A549 treated with GW870086 at 1 μM for 4 hours (cell line): Measurements from ENCODE around the gene ABCG8. TPM values are rescaled to one million over a fixed set of nuclear protein-coding genes. Genes with fewer than 3 reads are reported as not detected.

ENCODE experiments used
- total RNA-seq: library from RNA; stranded (reverse); fragments of 200-300 nt; extraction: Qiagen RNA extraction; gene quantifications from 5 replicates; pipeline ENCODE4 v1.2.3, GENCODE V29; 2022; ENCODE audit warnings: low read depth

The ABCG8 gene
- not detected in 5 replicates for total RNA-seq

DNA sequence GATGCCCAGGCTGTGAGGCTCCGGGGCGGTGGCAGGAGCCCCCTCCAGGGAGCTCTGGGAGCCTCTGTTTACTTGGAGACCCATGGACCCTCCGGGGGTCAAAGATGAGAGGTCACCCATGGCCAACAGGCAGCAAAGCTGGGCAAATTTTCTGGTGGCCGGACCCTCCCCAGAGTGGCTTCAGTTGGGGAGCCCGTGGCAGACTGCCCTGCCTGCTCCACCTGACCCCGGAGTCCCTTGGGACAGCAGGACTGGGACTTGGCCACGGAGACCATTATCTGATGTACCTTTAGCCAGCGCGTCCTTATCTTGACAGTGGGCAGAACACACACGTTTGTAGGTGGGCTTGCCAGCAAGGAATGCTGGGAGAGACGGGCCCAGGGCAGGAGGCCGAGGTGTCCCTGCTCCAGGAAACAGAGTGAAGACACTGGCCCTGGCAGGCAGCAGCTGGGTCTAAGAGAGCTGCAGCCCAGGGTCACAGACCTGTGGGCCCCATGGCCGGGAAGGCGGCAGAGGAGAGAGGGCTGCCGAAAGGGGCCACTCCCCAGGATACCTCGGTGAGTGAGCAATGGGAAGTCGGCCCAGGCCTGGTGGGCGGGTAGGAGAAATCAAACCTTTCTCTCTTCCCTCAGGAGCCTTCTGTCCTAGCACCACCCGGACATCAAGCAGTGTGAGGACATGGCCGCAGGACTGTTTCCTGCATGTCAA lies at the start of gene ABCG8, which contains the start of gene ABCG5:
TSS of gene ABCG8 (plus strand) at position 412 of the 708 bp plus-strand sequence. CDS start at position 495, 83 bp downstream.
TSS of gene ABCG5 (minus strand) at position 280 of the 708 bp plus-strand sequence. CDS start at position 120, 160 bp downstream.

Other genes starting within 250 kb of the ABCG8 start
- gene THADA, start 242.9 kb upstream of the ABCG8 start, total RNA-seq: 16.2 to 21.6 TPM (median 20.1 TPM) in 5 replicates
- 1.3 to 2.3 TPM (median 2.0 TPM) in 5 replicates for gene PLEKHH2, start 201.7 kb upstream of the ABCG8 start, total RNA-seq
- gene C1GALT1C1L, start 162.5 kb upstream of the ABCG8 start, total RNA-seq: 1.8 to 3.0 TPM (median 2.6 TPM) in 5 replicates
- gene DYNC2LI1, start 64.9 kb upstream of the ABCG8 start, total RNA-seq: 12.2 to 19.5 TPM (median 16.8 TPM) in 5 replicates
- not detected in 5 replicates for gene ABCG5, start 132 bp upstream of the ABCG8 start, total RNA-seq
- 82.3 to 114 TPM (median 96.5 TPM) in 5 replicates for gene LRPPRC, start 157.0 kb downstream of the ABCG8 start, total RNA-seq